ENCODE measurements around the gene SLC26A1. TPM values are rescaled to one million over a fixed set of nuclear protein-coding genes. Genes with fewer than 3 reads are reported as not detected.

SLC26A1 gene
- total RNA-seq, 1 experiment from 2014 or later, result 0.22 TPM

DNA sequence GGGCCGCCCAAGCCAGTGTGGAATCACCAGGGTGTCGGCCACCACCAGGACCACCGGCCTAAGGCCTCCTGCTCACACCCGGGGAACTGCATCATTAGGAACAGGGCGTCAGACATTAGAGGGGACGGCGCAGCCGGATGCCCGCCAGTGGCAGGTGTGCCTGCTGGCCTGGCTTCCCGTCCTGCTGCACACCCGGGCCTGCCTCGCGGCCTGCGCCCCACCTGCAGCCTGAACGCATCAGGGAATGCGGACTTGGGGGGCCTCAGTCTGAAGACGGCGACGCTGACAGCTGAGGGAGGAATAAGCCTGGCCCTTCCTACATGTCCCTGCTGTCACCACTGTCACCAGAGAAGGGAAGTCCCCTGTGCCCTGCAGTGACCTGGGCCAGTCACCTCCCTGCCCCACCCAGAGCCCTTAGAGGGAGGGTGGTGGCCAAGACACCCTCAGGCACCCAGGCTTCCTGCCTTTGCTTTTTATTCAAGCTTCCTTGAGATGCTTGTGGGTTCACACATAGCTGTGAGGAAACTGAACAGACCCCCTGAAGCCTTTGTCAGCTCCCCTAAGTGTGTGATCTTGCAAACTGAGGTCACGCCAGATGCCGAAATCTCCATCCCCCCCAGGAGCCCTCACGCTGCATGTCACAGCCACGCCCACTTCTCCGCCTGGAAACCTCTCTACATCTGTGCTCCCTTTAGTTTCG lies 23.0 kb downstream of the SLC26A1 start:
- no peak for ATAC-seq

DNA sequence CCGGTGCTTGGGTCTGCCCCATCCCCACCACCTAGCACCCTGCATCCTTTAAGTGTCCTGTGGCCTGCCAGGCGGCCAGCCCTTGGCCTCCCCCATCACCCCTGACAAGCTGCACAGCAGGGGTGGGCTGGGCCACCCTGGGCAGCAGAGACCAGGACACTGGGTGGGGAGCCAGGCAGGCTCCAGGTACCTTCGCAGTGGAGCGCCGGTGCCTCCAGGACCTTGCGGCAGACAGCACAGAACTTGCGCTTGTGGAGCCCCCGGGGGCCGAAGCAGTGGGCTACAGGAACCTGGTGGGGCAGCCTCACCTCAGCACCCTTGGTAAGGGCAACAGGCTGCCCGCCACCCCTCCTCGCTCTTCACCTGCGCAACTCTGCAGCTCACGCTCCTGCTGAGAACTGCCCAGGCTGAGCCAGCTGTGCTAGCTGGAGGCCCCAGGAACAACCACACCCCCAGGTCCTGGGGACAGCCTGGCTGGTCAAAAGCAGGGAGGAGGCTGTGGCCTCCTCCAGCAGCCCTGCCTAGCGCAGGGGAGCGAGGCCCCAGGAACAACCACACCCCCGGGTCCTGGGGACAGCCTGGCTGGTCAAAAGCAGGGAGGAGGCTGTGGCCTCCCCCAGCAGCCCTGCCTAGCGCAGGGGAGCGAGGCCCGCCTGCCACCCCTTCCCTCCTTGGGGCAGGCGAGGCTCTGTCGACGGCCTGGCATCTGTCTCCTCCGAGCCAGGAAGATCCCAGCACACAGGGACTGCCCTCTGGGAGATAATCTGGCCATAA lies 24.4 kb downstream of the SLC26A1 start:
- H2AFZ ChIP-seq (ENCODE audit: low read depth, low read length, poor library complexity, severe bottlenecking), result no peak overlapping the region
- CTCF ChIA-PET, result no interaction called here
- H3K4me1 ChIP-seq (ENCODE audit: control insufficient read depth in 1 of 2, insufficient read depth in 2 of 2, low read length in 2 of 2), result peaks cover 9 to 18% of the 10 kb centered on the region in 2 experiments; a peak in 3 of 4 replicates
- H3K4me2 ChIP-seq (ENCODE audit: low read length), result no peak overlapping the region
- H3K9me3 ChIP-seq (ENCODE audit: control insufficient read depth in 1 of 2, insufficient read depth in 1 of 2, low read depth in 1 of 2, low read length in 2 of 2), result no peaks in the 10 kb centered on the region
- no peaks in the 10 kb centered on the region for H4K20me1 ChIP-seq (ENCODE audit: insufficient read depth)
- intact Hi-C loops (cut with micrococcal nuclease), result no loop called here
- H3K9ac ChIP-seq (ENCODE audit: low read length), result no peak overlapping the region
- no TSS peak for BruUV-seq (replicated peaks)
- RAD21 ChIA-PET (ENCODE audit: low non-redundant PET in 1 of 2, low total read pairs in 2 of 2, uncharacterized antibody in 2 of 2, unreplicated experiment in 2 of 2), result no interaction called here
- POLR2A ChIA-PET, result no interaction called here
- H3K36me3 ChIP-seq (ENCODE audit: control insufficient read depth in 1 of 2, insufficient read depth in 2 of 2, low read length in 2 of 2), result no peaks in the 10 kb centered on the region
- H3K9me2 ChIP-seq (ENCODE audit: insufficient read depth), result no peaks in the 10 kb centered on the region
- H3K27ac ChIP-seq (ENCODE audit: low read depth, low read length), result no peak overlapping the region
- H3K27me3 ChIP-seq (ENCODE audit: insufficient read depth, low read length), result no peaks in the 10 kb centered on the region
- no peak for ATAC-seq
- no peaks in the 10 kb centered on the region for H3K79me2 ChIP-seq (ENCODE audit: insufficient read depth, low read length)
- no peak for DNase-seq (ENCODE audit: low read depth, low spot score)
- no peak overlapping the region for H3K4me3 ChIP-seq (replicated peaks in 1 of 2; ENCODE audit: low read depth in 1 of 2, low read length in 2 of 2)
- TF ChIP-seq, protein P1, sequence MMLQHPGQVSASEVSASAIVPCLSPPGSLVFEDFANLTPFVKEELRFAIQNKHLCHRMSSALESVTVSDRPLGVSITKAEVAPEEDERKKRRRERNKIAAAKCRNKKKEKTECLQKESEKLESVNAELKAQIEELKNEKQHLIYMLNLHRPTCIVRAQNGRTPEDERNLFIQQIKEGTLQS (IDR thresholded peaks at IDR 0.05), result no peak
- TF ChIP-seq EGR1 (IDR thresholded peaks at IDR 0.05; ENCODE audit: low read depth), result no peak
- TF ChIP-seq ZFX (IDR thresholded peaks at IDR 0.05), result no peak
- TF ChIP-seq CBX3 (IDR thresholded peaks at IDR 0.05; ENCODE audit: low read depth), result no peak
- no peak for TF ChIP-seq POLR2A (IDR thresholded peaks at IDR 0.05; ENCODE audit: borderline replicate concordance, extremely low read depth, insufficient read depth, insufficient read length)
- TF ChIP-seq, protein P2, sequence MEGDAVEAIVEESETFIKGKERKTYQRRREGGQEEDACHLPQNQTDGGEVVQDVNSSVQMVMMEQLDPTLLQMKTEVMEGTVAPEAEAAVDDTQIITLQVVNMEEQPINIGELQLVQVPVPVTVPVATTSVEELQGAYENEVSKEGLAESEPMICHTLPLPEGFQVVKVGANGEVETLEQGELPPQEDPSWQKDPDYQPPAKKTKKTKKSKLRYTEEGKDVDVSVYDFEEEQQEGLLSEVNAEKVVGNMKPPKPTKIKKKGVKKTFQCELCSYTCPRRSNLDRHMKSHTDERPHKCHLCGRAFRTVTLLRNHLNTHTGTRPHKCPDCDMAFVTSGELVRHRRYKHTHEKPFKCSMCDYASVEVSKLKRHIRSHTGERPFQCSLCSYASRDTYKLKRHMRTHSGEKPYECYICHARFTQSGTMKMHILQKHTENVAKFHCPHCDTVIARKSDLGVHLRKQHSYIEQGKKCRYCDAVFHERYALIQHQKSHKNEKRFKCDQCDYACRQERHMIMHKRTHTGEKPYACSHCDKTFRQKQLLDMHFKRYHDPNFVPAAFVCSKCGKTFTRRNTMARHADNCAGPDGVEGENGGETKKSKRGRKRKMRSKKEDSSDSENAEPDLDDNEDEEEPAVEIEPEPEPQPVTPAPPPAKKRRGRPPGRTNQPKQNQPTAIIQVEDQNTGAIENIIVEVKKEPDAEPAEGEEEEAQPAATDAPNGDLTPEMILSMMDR (IDR thresholded peaks at IDR 0.05 in 2 of 3, conservative IDR thresholded peaks at IDR 0.05 in 1 of 3; ENCODE audit: borderline replicate concordance in 1 of 3, insufficient read depth in 1 of 3, low read depth in 2 of 3, low read length in 2 of 3), result no peak
- TF ChIP-seq, protein P3, sequence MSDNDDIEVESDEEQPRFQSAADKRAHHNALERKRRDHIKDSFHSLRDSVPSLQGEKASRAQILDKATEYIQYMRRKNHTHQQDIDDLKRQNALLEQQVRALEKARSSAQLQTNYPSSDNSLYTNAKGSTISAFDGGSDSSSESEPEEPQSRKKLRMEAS (IDR thresholded peaks at IDR 0.05), result no peak
- TF ChIP-seq, protein P4, sequence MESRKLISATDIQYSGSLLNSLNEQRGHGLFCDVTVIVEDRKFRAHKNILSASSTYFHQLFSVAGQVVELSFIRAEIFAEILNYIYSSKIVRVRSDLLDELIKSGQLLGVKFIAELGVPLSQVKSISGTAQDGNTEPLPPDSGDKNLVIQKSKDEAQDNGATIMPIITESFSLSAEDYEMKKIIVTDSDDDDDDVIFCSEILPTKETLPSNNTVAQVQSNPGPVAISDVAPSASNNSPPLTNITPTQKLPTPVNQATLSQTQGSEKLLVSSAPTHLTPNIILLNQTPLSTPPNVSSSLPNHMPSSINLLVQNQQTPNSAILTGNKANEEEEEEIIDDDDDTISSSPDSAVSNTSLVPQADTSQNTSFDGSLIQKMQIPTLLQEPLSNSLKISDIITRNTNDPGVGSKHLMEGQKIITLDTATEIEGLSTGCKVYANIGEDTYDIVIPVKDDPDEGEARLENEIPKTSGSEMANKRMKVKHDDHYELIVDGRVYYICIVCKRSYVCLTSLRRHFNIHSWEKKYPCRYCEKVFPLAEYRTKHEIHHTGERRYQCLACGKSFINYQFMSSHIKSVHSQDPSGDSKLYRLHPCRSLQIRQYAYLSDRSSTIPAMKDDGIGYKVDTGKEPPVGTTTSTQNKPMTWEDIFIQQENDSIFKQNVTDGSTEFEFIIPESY (IDR thresholded peaks at IDR 0.05; ENCODE audit: extremely low read depth, insufficient replicate concordance, low read length), result no peak
- TF ChIP-seq SP1 (IDR thresholded peaks at IDR 0.05; ENCODE audit: low read depth), result no peak
- TF ChIP-seq ELF1 (IDR thresholded peaks at IDR 0.05; ENCODE audit: borderline replicate concordance, low read depth), result no peak
- no peak for TF ChIP-seq EZH2phosphoT487 (IDR thresholded peaks at IDR 0.05; ENCODE audit: borderline replicate concordance)

More for the DNA sequence above, 23.0 kb downstream of the SLC26A1 start:
- Histone ChIP-seq H3K79me2 (ENCODE audit: insufficient read depth, low read length) (no peaks in the 10 kb centered on the region), H3K27ac (ENCODE audit: low read depth, low read length) (no peak overlapping the region), H3K4me1 (ENCODE audit: control insufficient read depth in 1 of 2, insufficient read depth in 2 of 2, low read length in 2 of 2) (peaks cover 9 to 19% of the 10 kb centered on the region in 2 experiments; a peak in 3 of 4 replicates), H3K27me3 (ENCODE audit: insufficient read depth, low read length) (no peaks in the 10 kb centered on the region), H3K4me2 (ENCODE audit: low read length) (no peak overlapping the region), H2AFZ (ENCODE audit: low read depth, low read length, poor library complexity, severe bottlenecking) (no peak overlapping the region), H3K36me3 (ENCODE audit: control insufficient read depth in 1 of 2, insufficient read depth in 2 of 2, low read length in 2 of 2) (no peaks in the 10 kb centered on the region), H3K9me2 (ENCODE audit: insufficient read depth) (no peaks in the 10 kb centered on the region), H4K20me1 (ENCODE audit: insufficient read depth) (no peaks in the 10 kb centered on the region), H3K4me3 (replicated peaks in 1 of 2; ENCODE audit: low read depth in 1 of 2, low read length in 2 of 2) (no peak overlapping the region), H3K9me3 (ENCODE audit: control insufficient read depth in 1 of 2, insufficient read depth in 1 of 2, low read depth in 1 of 2, low read length in 2 of 2) (no peaks in the 10 kb centered on the region), H3K9ac (ENCODE audit: low read length) (no peak overlapping the region)
- RAD21 ChIA-PET (ENCODE audit: low non-redundant PET in 1 of 2, low total read pairs in 2 of 2, uncharacterized antibody in 2 of 2, unreplicated experiment in 2 of 2), result no interaction called here
- BruUV-seq (replicated peaks), result no TSS peak
- POLR2A ChIA-PET, result no interaction called here
- no peak for DNase-seq (ENCODE audit: low read depth, low spot score)
- no peak for TF ChIP-seq CEBPB (IDR thresholded peaks at IDR 0.05; ENCODE audit: low read depth)
- TF ChIP-seq, protein P1 (IDR thresholded peaks at IDR 0.05), result no peak
- no peak for TF ChIP-seq YY1 (IDR thresholded peaks at IDR 0.05; ENCODE audit: extremely low read depth, insufficient replicate concordance, low read depth, low read length)
- TF ChIP-seq EZH2 (IDR thresholded peaks at IDR 0.05), result no peak
- no peak for TF ChIP-seq ELF1 (IDR thresholded peaks at IDR 0.05; ENCODE audit: borderline replicate concordance, low read depth)
- no peak for TF ChIP-seq JUND (IDR thresholded peaks at IDR 0.05)
- no peak for TF ChIP-seq TCF7L2 (IDR thresholded peaks at IDR 0.05; ENCODE audit: borderline replicate concordance, extremely low read depth, insufficient read depth, insufficient read length)
- intact Hi-C loops (cut with micrococcal nuclease), result no loop called here
- CTCF ChIA-PET, result no interaction called here
